SU-DHL-6 (cell line): ENCODE measurements around the gene ZIC2.

Experiments
- H2AFZ ChIP-seq: fragments of 200-600 bp; sonication (generic); 2 replicates; pipeline ENCODE4 v1.6.1; 2014; ENCODE audit warnings: low read depth, mild to moderate bottlenecking, moderate library complexity, mixed read lengths, antibody characterized with exemption, low read length; ENCODE audit not compliant: severe bottlenecking
- H3F3A ChIP-seq: fragments of 200-600 bp; shearing (Covaris generic); 2 replicates; pipeline ENCODE4 v1.6.0; 2016; ENCODE audit warnings: antibody characterized with exemption, mild to moderate bottlenecking; ENCODE audit not compliant: insufficient read depth
- H3K27ac ChIP-seq: fragments of 200-600 bp; sonication (generic); 2 replicates; pipeline ENCODE4 v1.5.1; 2016; ENCODE audit warnings: low read depth, mild to moderate bottlenecking, low read length, moderate library complexity, mixed read lengths
- H3K27me3 ChIP-seq: fragments of 200-600 bp; sonication (generic), shearing (Covaris generic); 2 replicates; pipeline ENCODE4 v1.6.0; 2014; ENCODE audit warnings: mild to moderate bottlenecking, low read length
- H3K36me3 ChIP-seq: fragments of 200-600 bp; sonication (generic); 2 replicates; pipeline ENCODE4 v1.6.1; 2014; ENCODE audit warnings: mild to moderate bottlenecking, low read length, mixed read lengths
- H3K4me2 ChIP-seq: fragments of 300-600, 200-600 bp; shearing (Covaris generic), sonication (generic); 2 replicates; pipeline ENCODE4 v1.6.0; 2014; ENCODE audit warnings: low read length, low read depth, mild to moderate bottlenecking; ENCODE audit not compliant: poor library complexity, severe bottlenecking
- H3K4me3 ChIP-seq: fragments of 200-600 bp; sonication (generic); 2 replicates; pipeline ENCODE4 v1.5.1; 2014; ENCODE audit warnings: antibody characterized with exemption, low read length, mild to moderate bottlenecking, mixed read lengths; ENCODE audit not compliant: insufficient read depth, poor library complexity, severe bottlenecking
- H3K79me2 ChIP-seq: fragments of 200-600 bp; sonication (generic); 2 replicates; pipeline ENCODE4 v1.6.1; 2014; ENCODE audit warnings: mild to moderate bottlenecking, low read length, moderate library complexity; ENCODE audit not compliant: insufficient read depth
- H3K9ac ChIP-seq: fragments of 200-600 bp; sonication (generic); 2 replicates; pipeline ENCODE4 v1.7.0; 2014; ENCODE audit warnings: mild to moderate bottlenecking, low read length
- H3K9me2 ChIP-seq: fragments of 200-600 bp; sonication (generic); replicated peaks from 2 replicates; pipeline ENCODE4 v1.6.1; 2014; ENCODE audit warnings: low read length; ENCODE audit not compliant: insufficient read depth
- H3K9me3 ChIP-seq: fragments of 200-600 bp; sonication (generic); 2 replicates; pipeline ENCODE4 v1.6.1; 2014; ENCODE audit warnings: low read length, mixed read lengths; ENCODE audit not compliant: insufficient read depth
- H4K20me1 ChIP-seq: fragments of 200-600 bp; sonication (generic); 2 replicates; pipeline ENCODE4 v1.6.1; 2014; ENCODE audit warnings: low read depth, mild to moderate bottlenecking, antibody characterized with exemption, low read length, moderate library complexity, mixed read lengths
- CTCF ChIP-seq: fragments of 200-600 bp; sonication (generic); IDR thresholded peaks from one replicate; pipeline ENCODE4 v1.5.1; 2017; ENCODE audit warnings: antibody characterized with exemption, mild to moderate bottlenecking, low read length, moderate library complexity; ENCODE audit not compliant: insufficient read depth, poor library complexity, severe bottlenecking
- EZH2phosphoT487 ChIP-seq: fragments of 200-600 bp; sonication (generic), shearing (Covaris generic); conservative IDR thresholded peaks from 2 replicates; pipeline ENCODE4 v1.6.1; 2018; ENCODE audit warnings: mild to moderate bottlenecking, antibody characterized with exemption, low read length, moderate library complexity, mixed read lengths

ZIC2 gene

GRCh38 chr13:99989276-99990125 is 7.9 kb downstream of the ZIC2 start:
- H3K79me2 ChIP-seq: no peaks in the 10 kb centered on the region
- no peaks in the 10 kb centered on the region for H3K27me3 ChIP-seq
- H3K4me3 ChIP-seq: no peak overlapping the region
- H3K9ac ChIP-seq: no peak overlapping the region
- no peaks in the 10 kb centered on the region for H4K20me1 ChIP-seq
- no peaks in the 10 kb centered on the region for H3K9me3 ChIP-seq
- TF ChIP-seq CTCF: no peak
- TF ChIP-seq EZH2phosphoT487: no peak
- no peaks in the 10 kb centered on the region for H3K36me3 ChIP-seq
- no peak overlapping the region for H2AFZ ChIP-seq
- no peak overlapping the region for H3K4me2 ChIP-seq
- no peaks in the 10 kb centered on the region for H3K9me2 ChIP-seq
- H3K27ac ChIP-seq: no peak overlapping the region
- no peaks in the 10 kb centered on the region for H3F3A ChIP-seq

GRCh38 chr13:99990126-99990977 is 8.8 kb downstream of the ZIC2 start:
- Histone ChIP-seq H3K4me3 (no peak overlapping the region), H3F3A (no peaks in the 10 kb centered on the region), H3K27ac (no peak overlapping the region), H4K20me1 (no peaks in the 10 kb centered on the region), H3K27me3 (no peaks in the 10 kb centered on the region), H3K9ac (no peak overlapping the region), H3K9me3 (no peaks in the 10 kb centered on the region), H2AFZ (no peak overlapping the region), H3K4me2 (no peak overlapping the region), H3K9me2 (no peaks in the 10 kb centered on the region), H3K79me2 (no peaks in the 10 kb centered on the region), H3K36me3 (no peaks in the 10 kb centered on the region)
- TF ChIP-seq EZH2phosphoT487 (no peak), CTCF (no peak)

GRCh38 chr13:99991013-99991827 is 9.6 kb downstream of the ZIC2 start:
- Histone ChIP-seq H3K36me3 (no peaks in the 10 kb centered on the region), H3K79me2 (no peaks in the 10 kb centered on the region), H3F3A (no peaks in the 10 kb centered on the region), H3K9me3 (no peaks in the 10 kb centered on the region), H4K20me1 (no peaks in the 10 kb centered on the region), H3K9me2 (no peaks in the 10 kb centered on the region), H3K27ac (no peak overlapping the region), H2AFZ (no peak overlapping the region), H3K27me3 (no peaks in the 10 kb centered on the region), H3K4me2 (no peak overlapping the region), H3K4me3 (no peak overlapping the region), H3K9ac (no peak overlapping the region)
- TF ChIP-seq EZH2phosphoT487 (no peak), CTCF (no peak)
